MCF 10A (cell line): ENCODE data around the gene NADK2. TPM values are rescaled to one million over a fixed set of nuclear protein-coding genes. Genes with fewer than 3 reads are reported as not detected.
A peak's percentile ranks its signal among the peaks of the same experiment; 100 is the strongest.

Experiments used
- BruUV-seq: library from RNA; stranded (reverse); fragments of 400-500 nt; replicated peaks from 2 replicates; lab custom pipeline; 2021; lab: Mats Ljungman, UMichigan
- CTCF ChIA-PET: fragments of 300-600 bp; sonication (Branson Sonifier 250); formaldehyde crosslinking; extraction: SDS; loops from one replicate; lab custom pipeline; 2021; ENCODE audit warnings: antibody characterized with exemption, inconsistent platforms; lab: Yijun Ruan, JAX
- POLR2A ChIA-PET: fragments of 300-600, 350-650 bp; sonication (Branson Sonifier 250); formaldehyde crosslinking; extraction: SDS; loops from one replicate; lab custom pipeline; 2020; ENCODE audit warnings: antibody characterized with exemption, inconsistent platforms; lab: Yijun Ruan, JAX
- DNase-seq: peaks from one replicate; pipeline ENCODE4 v3.0.0-alpha.2; 2018; ENCODE audit not compliant: unreplicated experiment
- H3K27ac Mint-ChIP-seq: one replicate; pipeline ENCODE4 v1.8.0; 2022; ENCODE audit warnings: mild to moderate bottlenecking, low read depth, mixed read lengths; ENCODE audit not compliant: unreplicated experiment
- H3K27me3 Mint-ChIP-seq: one replicate; pipeline ENCODE4 v1.8.0; 2022; ENCODE audit warnings: mixed read lengths; ENCODE audit not compliant: insufficient read depth, unreplicated experiment
- H3K36me3 Mint-ChIP-seq: one replicate; pipeline ENCODE4 v1.8.0; 2022; ENCODE audit warnings: mild to moderate bottlenecking, moderate library complexity, mixed read lengths; ENCODE audit not compliant: insufficient read depth, unreplicated experiment
- H3K4me1 Mint-ChIP-seq: one replicate; pipeline ENCODE4 v1.8.0; 2022; ENCODE audit warnings: mixed read lengths; ENCODE audit not compliant: insufficient read depth, unreplicated experiment
- H3K4me3 Mint-ChIP-seq: one replicate; pipeline ENCODE4 v1.8.0; 2022; ENCODE audit warnings: mild to moderate bottlenecking, moderate library complexity, mixed read lengths; ENCODE audit not compliant: unreplicated experiment
- H3K9me3 Mint-ChIP-seq: one replicate; pipeline ENCODE4 v1.8.0; 2022; ENCODE audit warnings: mixed read lengths; ENCODE audit not compliant: unreplicated experiment
- intact Hi-C: fragments of 100-400 bp; cut with micrococcal nuclease; formaldehyde crosslinking; loops from 2 replicates; pipeline ENCODE4 v1.14.1; 2022
- total RNA-seq: library from RNA; stranded (reverse); gene quantifications from 2 replicates; pipeline ENCODE4 v1.2.3, GENCODE V29; 2022
- TF ChIP-seq, protein P1 (sequence below): fragments of 200-600 bp; IDR thresholded peaks from one replicate; pipeline ENCODE4 v1.8.0; 2022; ENCODE audit warnings: antibody characterized with exemption, mild to moderate bottlenecking; ENCODE audit not compliant: unreplicated experiment

The NADK2 gene
- total RNA-seq, 1 experiment from 2014 or later: 37.1 TPM

DNA sequence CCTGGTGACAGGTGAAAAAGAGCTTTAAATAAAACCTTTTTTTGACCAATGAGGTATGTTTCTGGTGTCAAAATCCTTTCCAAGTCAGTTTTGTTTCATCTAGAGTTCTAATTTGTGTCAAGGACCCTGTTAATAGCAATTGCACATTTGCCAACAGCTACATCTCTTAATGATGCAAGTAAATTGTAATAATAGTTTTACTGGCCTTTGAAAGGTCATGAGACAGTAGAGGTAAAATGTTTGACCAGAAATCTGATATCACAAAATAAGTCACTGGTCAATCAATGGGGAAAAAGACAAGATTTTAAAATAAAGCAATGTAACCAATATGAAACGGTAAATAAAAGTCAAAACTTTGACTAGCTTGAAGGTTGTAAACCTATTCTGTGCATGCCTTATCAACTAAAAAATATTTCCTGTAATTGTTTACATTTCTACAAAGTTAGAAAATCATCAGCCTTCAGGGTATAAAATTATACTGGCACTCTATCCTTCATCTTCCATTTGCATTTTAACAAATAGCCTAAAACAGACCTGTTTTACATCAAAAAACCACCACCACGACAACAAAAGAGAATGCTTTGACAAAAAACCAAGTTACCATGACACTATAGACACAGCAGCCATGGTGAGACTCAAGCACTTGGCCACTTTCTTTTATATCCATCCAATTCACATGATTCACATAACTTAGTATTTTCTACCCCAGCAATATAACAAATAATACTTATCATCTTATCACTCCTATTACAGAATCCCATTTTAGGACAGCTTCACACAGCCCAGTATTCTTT is 3.0 kb downstream of the NADK2 start:
- POLR2A ChIA-PET: interaction anchor here (0.6 to 2.8 kb wide), 7 partner anchors 19 to 638 kb away, joined by 3 to 17 read pairs (median 3); partner anchors contain the start of genes LMBRD2, NIPBL and SKP2
- Mint-ChIP-seq H3K4me3 (peak overlapping the region; percentile 86), H3K9me3 (no peaks in the 10 kb centered on the region), H3K27ac (peak overlapping the region; percentile 98), H3K4me1 (peaks cover 41% of the 10 kb centered on the region), H3K27me3 (no peaks in the 10 kb centered on the region), H3K36me3 (no peaks in the 10 kb centered on the region)
- intact Hi-C loops: no loop called here
- CTCF ChIA-PET: interaction anchor here (0.6 kb wide), 1 partner anchor 11 kb away, joined by 3 read pairs; no protein-coding TSS in a partner anchor
- TF ChIP-seq, protein P1, sequence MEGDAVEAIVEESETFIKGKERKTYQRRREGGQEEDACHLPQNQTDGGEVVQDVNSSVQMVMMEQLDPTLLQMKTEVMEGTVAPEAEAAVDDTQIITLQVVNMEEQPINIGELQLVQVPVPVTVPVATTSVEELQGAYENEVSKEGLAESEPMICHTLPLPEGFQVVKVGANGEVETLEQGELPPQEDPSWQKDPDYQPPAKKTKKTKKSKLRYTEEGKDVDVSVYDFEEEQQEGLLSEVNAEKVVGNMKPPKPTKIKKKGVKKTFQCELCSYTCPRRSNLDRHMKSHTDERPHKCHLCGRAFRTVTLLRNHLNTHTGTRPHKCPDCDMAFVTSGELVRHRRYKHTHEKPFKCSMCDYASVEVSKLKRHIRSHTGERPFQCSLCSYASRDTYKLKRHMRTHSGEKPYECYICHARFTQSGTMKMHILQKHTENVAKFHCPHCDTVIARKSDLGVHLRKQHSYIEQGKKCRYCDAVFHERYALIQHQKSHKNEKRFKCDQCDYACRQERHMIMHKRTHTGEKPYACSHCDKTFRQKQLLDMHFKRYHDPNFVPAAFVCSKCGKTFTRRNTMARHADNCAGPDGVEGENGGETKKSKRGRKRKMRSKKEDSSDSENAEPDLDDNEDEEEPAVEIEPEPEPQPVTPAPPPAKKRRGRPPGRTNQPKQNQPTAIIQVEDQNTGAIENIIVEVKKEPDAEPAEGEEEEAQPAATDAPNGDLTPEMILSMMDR: no peak
- DNase-seq: no peak
- BruUV-seq: no TSS peak

DNA sequence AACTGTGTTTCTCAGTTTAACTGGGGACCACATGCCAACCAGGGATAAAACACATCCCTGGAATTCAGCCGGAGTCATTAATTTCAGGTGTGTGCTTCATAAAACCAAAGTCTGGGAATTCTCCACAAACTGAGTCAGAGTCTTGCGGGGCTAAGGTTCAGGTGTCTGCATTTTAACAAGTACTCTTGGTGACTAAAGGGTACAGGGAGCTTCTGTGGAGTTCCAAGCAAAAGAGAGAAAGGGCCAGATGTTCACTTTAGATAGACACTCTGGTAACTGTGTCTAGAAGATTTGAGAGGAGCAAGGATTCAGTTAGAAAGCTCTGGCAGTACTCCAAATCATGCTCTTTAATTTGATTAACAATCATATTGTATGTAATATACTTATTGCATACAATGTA is 4.0 kb downstream of the NADK2 start:
- Mint-ChIP-seq H3K27ac (no peak overlapping the region), H3K4me1 (peaks cover 39% of the 10 kb centered on the region), H3K4me3 (no peak overlapping the region), H3K27me3 (no peaks in the 10 kb centered on the region), H3K36me3 (no peaks in the 10 kb centered on the region), H3K9me3 (no peaks in the 10 kb centered on the region)
- TF ChIP-seq, protein P1: no peak
- CTCF ChIA-PET: interaction anchor here (1.3 kb wide), 1 partner anchor 22 kb away, joined by 6 read pairs; no protein-coding TSS in a partner anchor
- intact Hi-C loops: no loop called here
- POLR2A ChIA-PET: interaction anchor here (0.5 to 2.8 kb wide), 7 partner anchors 18 to 339 kb away, joined by 3 to 17 read pairs (median 4); partner anchors contain the start of genes LMBRD2 and SKP2
- peak; percentile 17 for DNase-seq
- BruUV-seq: no TSS peak

DNA sequence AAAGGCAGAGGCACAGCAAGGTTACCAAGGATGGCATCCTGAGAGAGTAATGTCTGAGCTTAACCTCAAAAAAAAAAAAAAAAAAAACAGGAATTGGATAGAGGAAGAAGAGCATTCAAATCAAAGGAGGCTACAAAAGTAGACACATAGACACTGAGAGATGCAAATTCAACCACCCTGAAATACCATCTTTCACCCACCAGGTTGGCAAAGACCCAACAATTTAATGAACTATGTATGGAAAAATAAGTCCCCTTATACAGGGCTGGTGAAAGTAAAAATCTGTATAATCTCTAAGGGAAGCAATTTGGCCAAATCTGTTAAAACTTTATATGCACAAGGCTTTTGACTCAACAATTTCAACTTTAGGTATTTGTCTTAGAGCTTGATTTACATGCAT is 4.9 kb downstream of the NADK2 start:
- H3K4me3 Mint-ChIP-seq: no peak overlapping the region
- H3K36me3 Mint-ChIP-seq: no peaks in the 10 kb centered on the region
- ChIA-PET POLR2A (interaction anchor here (0.6 to 2.8 kb wide), 5 partner anchors 17 to 156 kb away, joined by 3 to 17 read pairs (median 3); no protein-coding TSS in a partner anchor), CTCF (interaction anchor here (0.7 to 1.3 kb wide), 2 partner anchors 21 to 28 kb away, joined by 3 to 6 read pairs; no protein-coding TSS in a partner anchor)
- DNase-seq: no peak
- H3K27ac Mint-ChIP-seq: no peak overlapping the region
- no peaks in the 10 kb centered on the region for H3K9me3 Mint-ChIP-seq
- BruUV-seq: no TSS peak
- peaks cover 39% of the 10 kb centered on the region for H3K4me1 Mint-ChIP-seq
- TF ChIP-seq, protein P1: no peak
- no peaks in the 10 kb centered on the region for H3K27me3 Mint-ChIP-seq
- intact Hi-C loops: no loop called here

DNA sequence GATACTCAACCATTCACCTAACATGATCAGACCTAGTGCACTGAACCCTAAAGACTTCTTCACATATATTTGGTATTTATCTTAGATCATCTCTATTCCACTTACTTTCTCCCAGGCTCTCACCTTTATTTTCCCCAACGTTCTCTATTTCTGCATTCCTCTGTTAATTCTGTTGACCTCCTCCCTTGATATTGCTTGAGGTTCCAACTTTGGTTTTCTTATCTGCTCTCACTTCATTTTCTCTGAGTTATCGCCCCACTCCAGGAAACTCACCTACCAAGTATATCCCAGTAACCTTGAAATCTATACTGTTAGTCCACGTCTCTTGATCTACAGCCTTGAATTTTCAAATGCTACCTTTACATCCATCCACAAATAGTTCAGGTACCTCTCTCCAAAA is 9.2 kb downstream of the NADK2 start:
- H3K4me1 Mint-ChIP-seq: peaks cover 31% of the 10 kb centered on the region

More for the DNA sequence above, 9.2 kb downstream of the NADK2 start:
- Mint-ChIP-seq H3K27ac (no peak overlapping the region), H3K9me3 (no peaks in the 10 kb centered on the region), H3K4me3 (no peak overlapping the region), H3K27me3 (no peaks in the 10 kb centered on the region), H3K36me3 (no peaks in the 10 kb centered on the region)
- CTCF ChIA-PET: interaction anchor here (0.9 kb wide), 1 partner anchor 9 kb away, joined by 3 read pairs; the partner anchor contains the start of gene NADK2
- DNase-seq: no peak
- no TSS peak for BruUV-seq
- intact Hi-C loops: no loop called here
- POLR2A ChIA-PET: interaction anchor here (2.6 kb wide), 1 partner anchor 9 kb away, joined by 13 read pairs; the partner anchor contains the start of gene NADK2
- TF ChIP-seq, protein P1: no peak
